HepG2 (cell line): ENCODE measurements around the gene LRRC3. TPM values are rescaled to one million over a fixed set of nuclear protein-coding genes. Genes with fewer than 3 reads are reported as not detected.
A peak's percentile ranks its signal among the peaks of the same experiment; 100 is the strongest.

Experiments used
- CTCF ChIP-seq: sonication (generic); formaldehyde crosslinking; IDR thresholded peaks from 2 replicates; pipeline ENCODE4 v1.5.0; 2020; ENCODE audit warnings: mild to moderate bottlenecking, missing genetic modification reagents, moderate library complexity
- EEA1 ChIP-seq: sonication (generic); formaldehyde crosslinking; IDR thresholded peaks from 2 replicates; pipeline ENCODE4 v1.5.1; 2020; ENCODE audit warnings: mild to moderate bottlenecking, missing genetic modification reagents, borderline replicate concordance
- EP300 ChIP-seq, 3 experiments: sonication (generic) in 1 of 3; formaldehyde crosslinking in 1 of 3; IDR thresholded peaks; 2 replicates each; pipeline versions ENCODE4 v1.5.1 to v1.6.1; 2011 to 2020; ENCODE audit warnings: low read depth in 2 of 3, low read length in 2 of 3, borderline replicate concordance in 1 of 3, improper control_type of control experiment in 1 of 3, mild to moderate bottlenecking in 1 of 3, missing genetic modification reagents in 1 of 3, moderate library complexity in 1 of 3
- ERF ChIP-seq: IDR thresholded peaks from 2 replicates; pipeline ENCODE4 v1.6.1; 2018; ENCODE audit warnings: missing biosample characterization, missing genetic modification reagents
- FOXA3 ChIP-seq: IDR thresholded peaks from 2 replicates; pipeline ENCODE4 v1.6.1; 2016; ENCODE audit warnings: missing genetic modification reagents, missing compliant biosample characterization
- HOXA9 ChIP-seq: sonication (generic); formaldehyde crosslinking; IDR thresholded peaks from 2 replicates; pipeline ENCODE4 v1.8.1; 2022; ENCODE audit warnings: missing genetic modification reagents, mild to moderate bottlenecking, moderate library complexity, borderline replicate concordance
- MXD1 ChIP-seq: sonication (generic); formaldehyde crosslinking; IDR thresholded peaks from 2 replicates; pipeline ENCODE4 v1.4.0; 2020; ENCODE audit warnings: mild to moderate bottlenecking, missing genetic modification reagents
- MXD4 ChIP-seq: IDR thresholded peaks from 2 replicates; pipeline ENCODE4 v1.6.1; 2016; ENCODE audit warnings: mild to moderate bottlenecking, missing biosample characterization, missing genetic modification reagents
- TRIM24 ChIP-seq: sonication (generic); formaldehyde crosslinking; IDR thresholded peaks from 2 replicates; pipeline ENCODE4 v1.8.0; 2022; ENCODE audit warnings: mild to moderate bottlenecking, missing genetic modification reagents
- ZBTB44 ChIP-seq: sonication (generic); formaldehyde crosslinking; IDR thresholded peaks from 2 replicates; pipeline ENCODE4 v1.4.0; 2020; ENCODE audit warnings: missing genetic modification reagents
- ZNF136 ChIP-seq: sonication (generic); formaldehyde crosslinking; IDR thresholded peaks from 2 replicates; pipeline ENCODE4 v1.8.1; 2022; ENCODE audit warnings: low read depth, mild to moderate bottlenecking, moderate library complexity, missing genetic modification reagents
- ZNF17 ChIP-seq: sonication (generic); formaldehyde crosslinking; IDR thresholded peaks from 2 replicates; pipeline ENCODE4 v1.5.0; 2020; ENCODE audit warnings: mild to moderate bottlenecking, missing genetic modification reagents
- ZNF24 ChIP-seq: fragments of 450-650 bp; IDR thresholded peaks from 2 replicates; pipeline ENCODE4 v1.6.1; 2017; ENCODE audit warnings: antibody characterized with exemption, mild to moderate bottlenecking
- ZNF337 ChIP-seq: sonication (generic); formaldehyde crosslinking; IDR thresholded peaks from 2 replicates; pipeline ENCODE4 v1.5.1; 2020; ENCODE audit warnings: missing genetic modification reagents, low read depth, mild to moderate bottlenecking, borderline replicate concordance
- ZNF367 ChIP-seq: sonication (generic); formaldehyde crosslinking; IDR thresholded peaks from 2 replicates; pipeline ENCODE4 v1.4.0; 2020; ENCODE audit warnings: missing genetic modification reagents, borderline replicate concordance
- ZNF543 ChIP-seq: sonication (generic); formaldehyde crosslinking; IDR thresholded peaks from 2 replicates; pipeline ENCODE4 v1.4.0; 2020; ENCODE audit warnings: mild to moderate bottlenecking, missing genetic modification reagents
- ZNF552 ChIP-seq: sonication (generic); formaldehyde crosslinking; IDR thresholded peaks from 2 replicates; pipeline ENCODE4 v1.9.0; 2022; ENCODE audit warnings: missing genetic modification reagents, mild to moderate bottlenecking, borderline replicate concordance
- ZNF558 ChIP-seq: sonication (generic); formaldehyde crosslinking; IDR thresholded peaks from 2 replicates; pipeline ENCODE4 v1.9.0; 2022; ENCODE audit warnings: mild to moderate bottlenecking, missing genetic modification reagents, borderline replicate concordance
- ZNF646 ChIP-seq: sonication (generic); formaldehyde crosslinking; IDR thresholded peaks from 2 replicates; pipeline ENCODE4 v1.9.0; 2021; ENCODE audit warnings: mild to moderate bottlenecking, missing genetic modification reagents
- polyA plus RNA-seq, 8 experiments: library from polyadenylated mRNA; depleted of rRNA in 3 of 8; stranded (reverse) in 7 of 8; unstranded in 1 of 8; fragments of >200 nt; fragmentation: Illumina TruSeq in 4 of 8; extraction: Trizol in 4 of 8; gene quantifications; 2 replicates each; pipeline versions ENCODE4 v1.2.1 to v1.2.3, GENCODE V29; 2011 to 2016; ENCODE audit warnings: low read depth in 4 of 8, missing spikeins in 1 of 8, mixed read lengths in 1 of 8; ENCODE audit not compliant: insufficient read depth in 1 of 8
- total RNA-seq, 5 experiments: library from RNA; depleted of rRNA; stranded (reverse); fragments of >200 nt; fragmentation: Illumina TruSeq; extraction: Trizol; gene quantifications; 2 replicates each; pipeline ENCODE4 v1.2.3, GENCODE V29; 2016; ENCODE audit warnings: low read depth in 1 of 5

LRRC3 gene
- total and polyA plus RNA-seq, 2 of the 13 experiments (the other 11 are each of a cell fraction or from before 2014, with no cell fraction given), result 4.8 to 16.5 TPM

GRCh38 chr21:44505673-44506278 lies 50.5 kb downstream of the LRRC3 start (continued):
- no peak for TF ChIP-seq ZBTB44 (CRISPR knock-in tag)
- peak; percentile 63; the same call in 1 of the 2 replicates for TF ChIP-seq MXD4 (CRISPR knock-in tag)
- peak; percentile 54; the same call in 1 of the 2 replicates for TF ChIP-seq FOXA3 (CRISPR knock-in tag)
- TF ChIP-seq EEA1 (CRISPR knock-in tag), result no peak
- TF ChIP-seq ERF (CRISPR knock-in tag), result no peak
- no peak; the same call in 1 of the 2 replicates for TF ChIP-seq ZNF337
- no peak for TF ChIP-seq ZNF558 (CRISPR knock-in tag)
- peak; percentile 26; the same call in 1 of the 2 replicates for TF ChIP-seq ZNF646 (CRISPR knock-in tag)
- TF ChIP-seq CTCF, result peak; percentile 17; the same call in 1 of the 2 replicates
- TF ChIP-seq ZNF24, result no peak
- TF ChIP-seq TRIM24 (CRISPR knock-in tag), result no peak
- 0 out of 2 replicates have a peak, but pooled peaks have one; percentile 48 for TF ChIP-seq ZNF136
- TF ChIP-seq ZNF552 (CRISPR knock-in tag), result no peak
- TF ChIP-seq MXD1 (CRISPR knock-in tag), result no peak
- TF ChIP-seq ZNF543 (CRISPR knock-in tag), result no peak
- peak in 1 of 2 experiments; percentile 69; a peak in 3 of 4 replicates for TF ChIP-seq EP300 (IDR thresholded peaks at IDR 0.05; ENCODE audit: low read depth in 2 of 2, low read length in 2 of 2)
- TF ChIP-seq EP300 (CRISPR knock-in tag; IDR thresholded peaks at IDR 0.05; ENCODE audit: borderline replicate concordance), result peak; percentile 28; the same call in 1 of the 2 replicates
- no peak for TF ChIP-seq HOXA9 (CRISPR knock-in tag)
- no peak for TF ChIP-seq ZNF367
- TF ChIP-seq ZNF17, result no peak
